Stimulated activated CD4-positive, alpha-beta T cell treated with anti-CD3 and anti-CD28 coated beads, Interleukin-4, amount 100 ng/mL, for 1 hour (primary cell): Measurements from ENCODE around the gene SSRP1.
A peak's percentile ranks its signal among the peaks of the same experiment; 100 is the strongest.
"Not testable (repeated sequence)": the region's sequence is repeated elsewhere in the genome, so short reads cannot be mapped to it uniquely, and the experiment has no call there.

Source experiments
- DNase-seq: peaks from one replicate; pipeline ENCODE4 v3.0.0-alpha.2; 2020

The SSRP1 gene

GRCh38 chr11:57335343-57336110 lies at the start of gene SSRP1:
TSS of gene SSRP1 (minus strand) at chr11:57335892. CDS start at chr11:57335121, 771 bp downstream.
- DNase-seq = peak; percentile 86

GRCh38 chr11:57380975-57381374 lies 45.3 kb upstream of the SSRP1 start, which contains the start of gene PRG3:
TSS of gene PRG3 (minus strand) at chr11:57381150. CDS start at chr11:57380708, 442 bp downstream.
- DNase-seq = no peak

GRCh38 chr11:57379732-57380131 lies 44.0 kb upstream of the SSRP1 start:
- DNase-seq = no peak

- no peak for DNase-seq
Measured at GRCh38 chr11:57378186-57378585, 42.5 kb upstream of the SSRP1 start.

- no peak for DNase-seq
Measured at GRCh38 chr11:57377107-57377506, 41.4 kb upstream of the SSRP1 start.

- DNase-seq = no peak
Measured at GRCh38 chr11:57376095-57377090, 40.7 kb upstream of the SSRP1 start.

- DNase-seq = no peak
Measured at GRCh38 chr11:57375490-57375889, 39.8 kb upstream of the SSRP1 start.

GRCh38 chr11:57374966-57375365 lies 39.3 kb upstream of the SSRP1 start:
- DNase-seq = no peak

- no peak for DNase-seq
Measured at GRCh38 chr11:57373146-57373545, 37.5 kb upstream of the SSRP1 start.

- DNase-seq = no peak
Measured at GRCh38 chr11:57370941-57371340, 35.2 kb upstream of the SSRP1 start.

GRCh38 chr11:57370251-57370650 lies 34.6 kb upstream of the SSRP1 start:
- no peak for DNase-seq

- no peak for DNase-seq
Measured at GRCh38 chr11:57368845-57369232, 33.1 kb upstream of the SSRP1 start.

GRCh38 chr11:57368106-57368844 lies 32.6 kb upstream of the SSRP1 start:
- DNase-seq = no peak

GRCh38 chr11:57364851-57365660 lies 29.4 kb upstream of the SSRP1 start:
- no peak for DNase-seq

- no peak for DNase-seq
Measured at GRCh38 chr11:57363131-57364080, 27.7 kb upstream of the SSRP1 start.

GRCh38 chr11:57361926-57362325 lies 26.2 kb upstream of the SSRP1 start:
- DNase-seq = no peak

- DNase-seq = not testable (repeated sequence)
Measured at GRCh38 chr11:57361420-57361819, 25.7 kb upstream of the SSRP1 start.

GRCh38 chr11:57360991-57361390 lies 25.3 kb upstream of the SSRP1 start:
- no peak for DNase-seq

- DNase-seq = no peak
Measured at GRCh38 chr11:57359896-57360690, 24.4 kb upstream of the SSRP1 start.

- DNase-seq = no peak
Measured at GRCh38 chr11:57359396-57359795, 23.7 kb upstream of the SSRP1 start.
